ENCODE results near the gene INPP4A.

INPP4A gene

GRCh38 chr2:98505311-98505808, 60.7 kb downstream of the INPP4A start:
- Histone ChIP-seq H3K4me3 (ENCODE audit: low read length) (no peak overlapping the region), H3K4me1 (ENCODE audit: control insufficient read depth, low read depth, low read length) (peaks cover 7% of the 10 kb centered on the region)

DNA sequence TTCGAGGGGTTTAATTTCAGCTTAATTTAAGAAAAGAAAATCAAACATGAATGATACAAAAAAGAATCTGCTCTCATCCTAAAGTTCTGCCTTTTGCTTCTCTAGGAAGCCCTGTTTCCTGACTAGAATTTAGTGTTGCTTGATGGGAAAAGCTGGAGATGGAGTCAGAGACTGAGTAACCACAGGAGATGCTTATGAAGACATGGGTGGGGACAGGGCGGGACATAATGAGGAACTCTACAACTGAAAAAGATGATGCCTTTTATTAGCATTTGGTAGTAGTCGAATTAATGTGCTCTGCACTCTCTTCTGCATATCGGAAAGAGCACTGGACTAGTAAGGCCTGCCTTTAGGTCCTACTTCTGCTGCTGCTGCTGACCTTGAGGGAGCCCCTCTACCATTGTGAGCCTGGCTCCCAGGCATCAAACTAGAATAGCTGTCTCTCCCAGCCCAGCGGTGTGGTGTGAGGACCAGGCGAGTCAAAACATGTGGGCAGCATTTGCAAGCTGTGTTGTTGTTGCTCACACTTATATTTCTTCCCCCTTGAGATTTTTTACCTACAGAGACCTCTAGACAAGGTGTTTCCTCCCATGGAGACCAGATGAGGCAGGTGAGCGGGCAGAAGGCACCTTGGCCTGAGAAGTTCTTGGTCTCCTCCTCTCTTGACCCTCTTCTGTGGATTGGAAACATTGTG, 61.5 kb downstream of the INPP4A start:
- H3K9ac ChIP-seq (ENCODE audit: low read length): no peak overlapping the region
- H3K27me3 ChIP-seq (ENCODE audit: control insufficient read depth, insufficient read depth, low read length): no peaks in the 10 kb centered on the region
- no peak overlapping the region for H3K4me3 ChIP-seq (ENCODE audit: low read length)
- H3K9me3 ChIP-seq (ENCODE audit: control insufficient read depth, low read depth, low read length): no peaks in the 10 kb centered on the region
- peaks cover 7% of the 10 kb centered on the region for H3K4me1 ChIP-seq (ENCODE audit: control insufficient read depth, low read depth, low read length)
- H3K36me3 ChIP-seq (ENCODE audit: control insufficient read depth, low read depth, low read length): no peaks in the 10 kb centered on the region
- no peak overlapping the region for H3K27ac ChIP-seq (ENCODE audit: low read length)

More at GRCh38 chr2:98505311-98505808, 60.7 kb downstream of the INPP4A start:
- H3K27me3 ChIP-seq (ENCODE audit: control insufficient read depth, insufficient read depth, low read length): no peaks in the 10 kb centered on the region
- H3K9me3 ChIP-seq (ENCODE audit: control insufficient read depth, low read depth, low read length): no peaks in the 10 kb centered on the region
- H3K36me3 ChIP-seq (ENCODE audit: control insufficient read depth, low read depth, low read length): no peaks in the 10 kb centered on the region
- H3K27ac ChIP-seq (ENCODE audit: low read length): no peak overlapping the region
- H3K9ac ChIP-seq (ENCODE audit: low read length): no peak overlapping the region

- H3K4me3 ChIP-seq (ENCODE audit: low read length): no peak overlapping the region
- H3K9ac ChIP-seq (ENCODE audit: low read length): no peak overlapping the region
- peaks cover 7% of the 10 kb centered on the region for H3K4me1 ChIP-seq (ENCODE audit: control insufficient read depth, low read depth, low read length)
- no peaks in the 10 kb centered on the region for H3K27me3 ChIP-seq (ENCODE audit: control insufficient read depth, insufficient read depth, low read length)
- no peaks in the 10 kb centered on the region for H3K9me3 ChIP-seq (ENCODE audit: control insufficient read depth, low read depth, low read length)
- H3K27ac ChIP-seq (ENCODE audit: low read length): no peak overlapping the region
- H3K36me3 ChIP-seq (ENCODE audit: control insufficient read depth, low read depth, low read length): no peaks in the 10 kb centered on the region
Observed at GRCh38 chr2:98506881-98507280, 62.2 kb downstream of the INPP4A start.

GRCh38 chr2:98507461-98507860, 62.8 kb downstream of the INPP4A start:
- no peaks in the 10 kb centered on the region for H3K36me3 ChIP-seq (ENCODE audit: control insufficient read depth, low read depth, low read length)
- peaks cover 2% of the 10 kb centered on the region for H3K4me1 ChIP-seq (ENCODE audit: control insufficient read depth, low read depth, low read length)
- no peak overlapping the region for H3K27ac ChIP-seq (ENCODE audit: low read length)
- no peak overlapping the region for H3K4me3 ChIP-seq (ENCODE audit: low read length)
- no peaks in the 10 kb centered on the region for H3K27me3 ChIP-seq (ENCODE audit: control insufficient read depth, insufficient read depth, low read length)
- no peaks in the 10 kb centered on the region for H3K9me3 ChIP-seq (ENCODE audit: control insufficient read depth, low read depth, low read length)
- no peak overlapping the region for H3K9ac ChIP-seq (ENCODE audit: low read length)

DNA sequence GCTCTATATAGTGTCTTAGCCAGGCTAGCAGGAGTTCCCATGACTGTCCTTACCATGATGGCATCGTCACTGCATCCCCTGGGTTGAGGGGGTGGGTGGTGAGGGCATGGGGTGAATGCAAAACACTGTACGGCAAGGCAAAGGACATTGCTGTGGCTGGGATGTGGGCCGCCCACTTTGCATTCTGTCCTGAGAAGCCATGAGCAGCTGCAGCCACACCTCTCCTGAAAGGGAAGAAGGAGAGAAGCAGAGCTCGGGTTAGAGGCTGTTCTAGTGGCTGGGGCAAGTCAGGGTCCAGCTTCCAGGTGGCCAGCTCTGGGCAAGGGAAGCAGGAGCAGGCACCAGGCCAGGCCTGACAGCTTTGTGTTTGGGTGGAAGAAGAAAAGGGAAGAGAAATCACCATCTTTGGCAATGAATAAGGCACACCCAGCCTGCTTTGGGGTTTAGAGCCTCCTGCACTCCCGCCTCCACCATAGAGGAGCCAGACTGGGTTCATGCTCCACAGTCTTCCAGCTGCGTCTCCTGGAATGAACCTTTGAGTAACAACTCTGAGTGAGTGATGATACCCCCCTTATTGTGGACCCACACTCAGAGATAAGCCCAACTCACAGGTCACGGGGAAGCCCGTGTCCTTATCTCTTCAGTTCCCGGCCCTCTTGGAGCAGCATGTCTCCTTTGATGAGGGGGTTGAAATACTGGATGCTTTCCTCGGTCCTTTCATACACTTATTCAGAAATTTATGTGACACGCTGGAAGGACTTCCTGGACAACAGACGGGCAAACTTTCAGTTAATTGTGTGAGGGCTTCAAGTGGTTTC, 63.4 kb downstream of the INPP4A start:
- Histone ChIP-seq H3K9ac (ENCODE audit: low read length) (no peak overlapping the region), H3K27ac (ENCODE audit: low read length) (no peak overlapping the region), H3K9me3 (ENCODE audit: control insufficient read depth, low read depth, low read length) (no peaks in the 10 kb centered on the region), H3K36me3 (ENCODE audit: control insufficient read depth, low read depth, low read length) (no peaks in the 10 kb centered on the region), H3K4me3 (ENCODE audit: low read length) (no peak overlapping the region), H3K27me3 (ENCODE audit: control insufficient read depth, insufficient read depth, low read length) (no peaks in the 10 kb centered on the region), H3K4me1 (ENCODE audit: control insufficient read depth, low read depth, low read length) (no peaks in the 10 kb centered on the region)

- no peaks in the 10 kb centered on the region for H3K9me3 ChIP-seq (ENCODE audit: control insufficient read depth, low read depth, low read length)
- H3K4me1 ChIP-seq (ENCODE audit: control insufficient read depth, low read depth, low read length): no peaks in the 10 kb centered on the region
- no peaks in the 10 kb centered on the region for H3K36me3 ChIP-seq (ENCODE audit: control insufficient read depth, low read depth, low read length)
- H3K9ac ChIP-seq (ENCODE audit: low read length): no peak overlapping the region
- no peaks in the 10 kb centered on the region for H3K27me3 ChIP-seq (ENCODE audit: control insufficient read depth, insufficient read depth, low read length)
- H3K4me3 ChIP-seq (ENCODE audit: low read length): no peak overlapping the region
- H3K27ac ChIP-seq (ENCODE audit: low read length): no peak overlapping the region
Observed at GRCh38 chr2:98508709-98509066, 64.0 kb downstream of the INPP4A start.

GRCh38 chr2:98509542-98510321, 65.1 kb downstream of the INPP4A start:
- Histone ChIP-seq H3K27ac (ENCODE audit: low read length) (no peak overlapping the region), H3K36me3 (ENCODE audit: control insufficient read depth, low read depth, low read length) (no peaks in the 10 kb centered on the region), H3K9me3 (ENCODE audit: control insufficient read depth, low read depth, low read length) (no peaks in the 10 kb centered on the region), H3K27me3 (ENCODE audit: control insufficient read depth, insufficient read depth, low read length) (no peaks in the 10 kb centered on the region), H3K9ac (ENCODE audit: low read length) (no peak overlapping the region), H3K4me3 (ENCODE audit: low read length) (no peak overlapping the region), H3K4me1 (ENCODE audit: control insufficient read depth, low read depth, low read length) (peaks cover under 1% of the 10 kb centered on the region)

- no peak overlapping the region for H3K4me3 ChIP-seq (ENCODE audit: low read length)
- H3K27ac ChIP-seq (ENCODE audit: low read length): no peak overlapping the region
- no peaks in the 10 kb centered on the region for H3K27me3 ChIP-seq (ENCODE audit: control insufficient read depth, insufficient read depth, low read length)
- H3K36me3 ChIP-seq (ENCODE audit: control insufficient read depth, low read depth, low read length): no peaks in the 10 kb centered on the region
- peaks cover 5% of the 10 kb centered on the region for H3K4me1 ChIP-seq (ENCODE audit: control insufficient read depth, low read depth, low read length)
- H3K9me3 ChIP-seq (ENCODE audit: control insufficient read depth, low read depth, low read length): no peaks in the 10 kb centered on the region
- H3K9ac ChIP-seq (ENCODE audit: low read length): no peak overlapping the region
Observed at GRCh38 chr2:98510322-98510662, 65.6 kb downstream of the INPP4A start.

GRCh38 chr2:98511981-98512380, 67.3 kb downstream of the INPP4A start:
- Histone ChIP-seq H3K9ac (ENCODE audit: low read length) (no peak overlapping the region), H3K27me3 (ENCODE audit: control insufficient read depth, insufficient read depth, low read length) (no peaks in the 10 kb centered on the region), H3K4me1 (ENCODE audit: control insufficient read depth, low read depth, low read length) (peaks cover 5% of the 10 kb centered on the region), H3K9me3 (ENCODE audit: control insufficient read depth, low read depth, low read length) (no peaks in the 10 kb centered on the region), H3K27ac (ENCODE audit: low read length) (no peak overlapping the region), H3K4me3 (ENCODE audit: low read length) (no peak overlapping the region), H3K36me3 (ENCODE audit: control insufficient read depth, low read depth, low read length) (no peaks in the 10 kb centered on the region)

DNA sequence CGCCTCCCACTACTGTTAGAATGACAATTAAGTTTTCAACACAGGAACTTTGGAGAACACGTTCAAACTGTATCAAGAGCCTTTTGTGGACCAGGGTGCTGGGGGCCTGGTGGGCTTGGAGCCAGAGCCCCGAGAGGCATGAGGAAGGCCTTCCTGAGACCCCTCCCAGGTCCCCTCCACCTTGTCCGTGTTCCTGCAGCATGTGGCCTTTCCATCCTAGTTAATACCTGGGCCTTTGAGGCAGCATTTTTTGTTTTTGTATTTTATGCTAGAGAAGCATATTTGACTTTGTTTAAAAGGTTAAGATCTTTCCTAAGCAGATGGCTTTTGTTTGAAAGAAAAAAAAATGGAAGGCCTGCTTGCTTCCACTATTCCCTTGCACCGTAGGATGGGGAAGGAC, 68.0 kb downstream of the INPP4A start:
- Histone ChIP-seq H3K9ac (ENCODE audit: low read length) (no peak overlapping the region), H3K36me3 (ENCODE audit: control insufficient read depth, low read depth, low read length) (no peaks in the 10 kb centered on the region), H3K27me3 (ENCODE audit: control insufficient read depth, insufficient read depth, low read length) (no peaks in the 10 kb centered on the region), H3K4me1 (ENCODE audit: control insufficient read depth, low read depth, low read length) (peaks cover 5% of the 10 kb centered on the region), H3K9me3 (ENCODE audit: control insufficient read depth, low read depth, low read length) (no peaks in the 10 kb centered on the region), H3K4me3 (ENCODE audit: low read length) (no peak overlapping the region), H3K27ac (ENCODE audit: low read length) (no peak overlapping the region)

DNA sequence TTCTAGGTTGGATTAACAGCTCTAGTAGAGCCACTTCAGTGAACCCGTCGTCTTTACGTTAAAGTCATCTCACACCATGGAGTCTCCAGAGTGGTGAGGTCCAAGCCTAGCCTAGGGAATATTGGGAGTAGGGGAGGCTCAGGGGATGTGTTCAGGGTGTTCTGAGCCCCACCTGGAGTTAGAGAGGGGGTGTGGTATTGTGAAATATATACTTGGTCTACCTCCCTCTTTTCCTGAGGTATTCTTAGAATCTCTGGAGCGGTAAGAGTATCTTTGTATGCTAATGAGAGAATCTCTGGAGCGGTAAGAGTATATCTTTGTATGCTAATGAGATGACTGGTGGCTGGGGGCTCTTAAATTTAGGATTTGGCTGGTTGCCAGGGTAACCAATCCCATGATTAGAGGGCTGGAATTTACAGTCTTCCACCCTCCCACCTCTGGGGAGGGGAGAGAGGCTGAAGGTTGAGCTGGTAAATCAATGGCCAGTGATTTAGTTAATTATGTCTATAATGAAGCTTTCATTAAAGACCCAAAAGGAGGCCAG, 69.5 kb downstream of the INPP4A start:
- Histone ChIP-seq H3K27me3 (ENCODE audit: control insufficient read depth, insufficient read depth, low read length) (no peaks in the 10 kb centered on the region), H3K4me3 (ENCODE audit: low read length) (no peak overlapping the region), H3K9ac (ENCODE audit: low read length) (no peak overlapping the region), H3K9me3 (ENCODE audit: control insufficient read depth, low read depth, low read length) (no peaks in the 10 kb centered on the region), H3K27ac (ENCODE audit: low read length) (no peak overlapping the region), H3K36me3 (ENCODE audit: control insufficient read depth, low read depth, low read length) (no peaks in the 10 kb centered on the region), H3K4me1 (ENCODE audit: control insufficient read depth, low read depth, low read length) (peaks cover 5% of the 10 kb centered on the region)

Measured in iPS-18a (cell line).